Stimulated activated CD4-positive, alpha-beta T cell treated with anti-CD3 and anti-CD28 coated beads, Interleukin-15, amount 100 ng/mL, for 1 hour (primary cell): ENCODE data around the gene ARHGAP30.
"Not testable (repeated sequence)": the region's sequence is repeated elsewhere in the genome, so short reads cannot be mapped to it uniquely, and the experiment has no call there.

Experiments
- DNase-seq, 2 donors: peaks; one replicate each; pipeline ENCODE4 v3.0.0-alpha.2; 2020; ENCODE audit warnings: low read depth in 1 of 2, low spot score in 1 of 2

Gene ARHGAP30

GRCh38 chr1:161069731-161070270 is at the start of gene ARHGAP30:
TSS of gene ARHGAP30 (minus strand) at chr1:161069891. CDS start at chr1:161069624, 267 bp downstream.
- DNase-seq, result peak; percentile 46 to 67

DNA sequence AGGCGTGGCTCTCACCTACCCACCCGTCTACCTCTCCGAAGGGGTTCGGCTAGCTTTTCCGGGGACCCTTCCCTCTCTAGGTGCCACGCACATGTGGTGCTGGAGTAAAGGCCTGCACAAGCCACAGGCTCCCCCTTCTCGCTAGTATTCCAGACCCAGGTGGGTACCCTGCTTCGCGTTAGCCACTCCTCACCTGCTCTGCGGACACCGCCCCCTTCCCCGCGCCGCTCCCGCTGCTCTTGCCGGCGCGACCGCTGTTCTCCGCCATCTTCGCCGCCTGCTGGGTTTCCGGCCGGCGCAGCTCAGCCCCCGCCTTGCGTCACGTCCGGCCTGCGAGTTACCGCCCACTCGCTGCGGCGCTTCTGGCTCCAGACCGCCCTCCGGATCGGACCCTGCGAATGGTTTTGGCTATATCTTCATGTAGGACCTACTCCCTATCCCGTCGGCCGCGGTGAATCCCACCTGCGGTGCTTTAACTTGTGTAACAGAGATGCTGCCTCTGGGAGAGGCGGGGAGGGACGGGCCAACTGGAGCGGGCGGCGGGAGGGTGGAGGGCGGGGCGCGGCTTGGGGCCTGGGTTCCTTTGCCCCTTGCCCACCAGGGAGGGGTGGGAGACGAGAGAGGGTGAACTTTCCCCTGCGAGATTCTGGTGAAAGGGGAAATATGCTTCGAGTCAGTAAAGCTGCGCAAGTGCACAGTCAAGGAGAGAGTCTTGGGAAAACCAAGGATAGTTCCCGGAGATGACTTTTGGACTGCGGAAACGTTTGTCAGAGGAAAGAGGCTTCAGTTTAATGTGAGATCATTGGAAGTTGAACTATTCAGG is 48.3 kb upstream of the ARHGAP30 start, which contains the start of the genes NIT1 and PFDN2:
TSS of gene NIT1 (plus strand) at position 347 of the 823 bp plus-strand sequence. CDS start at position 419, 72 bp downstream.
TSS of gene PFDN2 (minus strand) at position 279 of the 823 bp plus-strand sequence. CDS start at position 268, 11 bp downstream.
- peak; percentile 61 to 78 for DNase-seq

DNA sequence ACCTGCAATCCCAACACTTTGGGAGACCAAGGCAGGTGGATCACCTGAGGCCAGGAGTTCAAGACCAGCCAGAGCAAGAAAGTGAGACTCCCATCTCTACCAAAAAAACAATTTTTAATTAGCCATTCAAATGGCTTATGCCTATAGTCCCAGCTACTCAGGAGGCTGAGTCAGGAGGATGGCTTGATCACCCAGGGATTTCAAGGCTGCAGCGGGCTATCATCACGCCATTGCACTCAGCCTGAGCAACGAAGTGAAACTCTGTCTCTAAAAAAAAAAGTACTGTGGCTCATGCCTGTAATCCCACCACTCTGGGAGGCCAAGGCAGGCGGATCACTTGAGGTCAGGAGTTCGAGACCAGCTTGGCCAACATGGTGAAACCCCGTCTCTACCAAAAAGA is 46.3 kb upstream of the ARHGAP30 start:
- DNase-seq, result not testable (repeated sequence)

DNA sequence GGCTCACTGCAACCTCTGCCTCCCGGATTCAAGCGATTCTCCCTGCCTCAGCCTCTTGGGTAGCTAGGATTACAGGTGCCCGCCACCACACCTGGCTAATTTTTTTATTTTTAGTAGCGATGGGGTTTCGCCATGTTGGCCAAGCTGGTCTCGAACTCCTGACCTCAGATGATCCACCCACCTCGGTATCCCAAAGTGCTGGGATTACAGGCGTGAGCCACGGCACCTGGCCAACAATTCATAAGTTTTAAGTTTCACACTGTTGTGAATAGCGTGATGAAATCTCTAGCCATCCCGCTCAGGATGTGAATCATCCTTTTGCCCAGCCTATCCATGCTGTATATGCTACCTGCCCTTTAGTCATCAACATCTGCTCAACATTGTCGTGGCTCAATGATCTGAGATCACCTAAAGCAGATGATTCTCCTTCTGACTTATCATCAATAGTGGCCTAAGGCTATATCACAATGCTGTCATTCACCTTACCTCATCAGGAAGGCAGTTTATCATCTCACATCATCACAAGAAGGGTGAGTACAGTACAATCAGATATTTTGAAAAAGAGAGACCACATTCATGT is 45.5 kb upstream of the ARHGAP30 start:
- DNase-seq, result no peak

- no peak for DNase-seq
Observed at GRCh38 chr1:161114556-161114955, 44.9 kb upstream of the ARHGAP30 start.

DNA sequence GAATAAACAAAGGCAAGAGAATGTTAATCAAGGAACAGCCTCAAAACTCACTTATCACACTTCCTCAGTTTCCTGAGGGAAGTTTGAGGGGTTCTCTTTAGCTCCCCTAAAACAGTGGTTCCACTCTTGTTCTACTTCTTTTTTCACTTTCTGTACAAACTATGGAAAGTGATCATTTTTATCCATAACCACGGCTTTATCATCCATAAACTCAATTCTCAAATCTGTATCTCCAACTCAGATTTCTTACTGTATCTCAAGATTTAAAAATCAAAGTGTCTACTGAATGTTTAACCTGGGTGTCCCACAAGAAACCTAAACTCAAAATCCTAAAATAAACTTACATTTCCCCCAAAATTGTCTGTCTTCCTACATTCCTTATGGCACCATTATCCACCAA is 44.2 kb upstream of the ARHGAP30 start:
- no peak for DNase-seq

GRCh38 chr1:161111527-161111926 is 41.8 kb upstream of the ARHGAP30 start:
- no peak for DNase-seq

GRCh38 chr1:161111117-161111516 is 41.4 kb upstream of the ARHGAP30 start:
- no peak for DNase-seq

DNA sequence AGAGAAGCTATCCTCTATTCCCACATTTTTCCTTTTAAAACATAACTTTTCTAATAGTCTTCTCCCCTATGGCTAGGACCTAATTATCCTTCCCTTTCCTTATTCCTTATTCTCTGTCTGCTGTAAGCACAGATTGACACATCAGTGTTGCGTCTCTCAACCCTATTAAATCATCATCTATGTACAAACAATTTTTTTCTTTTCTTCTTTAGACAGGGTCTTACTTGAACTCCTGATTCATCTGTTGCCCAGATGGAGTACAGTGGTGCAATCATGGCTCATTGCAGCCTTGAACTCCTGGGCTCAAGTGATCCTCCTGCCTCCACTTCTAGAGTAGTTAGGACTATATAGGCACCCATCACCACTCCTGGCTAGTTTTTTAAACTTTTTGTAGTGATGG is 36.7 kb upstream of the ARHGAP30 start:
- DNase-seq, result no peak

DNA sequence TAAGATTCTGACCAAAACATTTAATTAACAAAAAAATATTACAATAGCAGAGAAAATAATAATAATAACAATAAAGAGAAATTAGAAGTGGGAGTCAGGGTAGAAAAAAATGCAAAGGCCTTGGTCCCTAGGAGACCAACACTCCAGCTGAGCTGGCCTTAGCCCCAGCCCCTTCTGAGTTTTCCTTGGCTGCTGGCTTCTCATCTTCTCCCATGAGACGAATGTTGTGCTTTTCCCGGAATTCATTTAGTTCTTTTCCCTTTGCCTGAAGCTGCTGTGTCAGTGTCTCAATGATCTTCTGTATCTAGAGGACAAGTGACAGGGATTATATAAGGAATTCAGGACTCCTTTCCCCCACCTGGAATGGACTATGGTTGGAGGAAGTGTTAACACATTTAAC is 30.9 kb upstream of the ARHGAP30 start:
- DNase-seq, result no peak

DNA sequence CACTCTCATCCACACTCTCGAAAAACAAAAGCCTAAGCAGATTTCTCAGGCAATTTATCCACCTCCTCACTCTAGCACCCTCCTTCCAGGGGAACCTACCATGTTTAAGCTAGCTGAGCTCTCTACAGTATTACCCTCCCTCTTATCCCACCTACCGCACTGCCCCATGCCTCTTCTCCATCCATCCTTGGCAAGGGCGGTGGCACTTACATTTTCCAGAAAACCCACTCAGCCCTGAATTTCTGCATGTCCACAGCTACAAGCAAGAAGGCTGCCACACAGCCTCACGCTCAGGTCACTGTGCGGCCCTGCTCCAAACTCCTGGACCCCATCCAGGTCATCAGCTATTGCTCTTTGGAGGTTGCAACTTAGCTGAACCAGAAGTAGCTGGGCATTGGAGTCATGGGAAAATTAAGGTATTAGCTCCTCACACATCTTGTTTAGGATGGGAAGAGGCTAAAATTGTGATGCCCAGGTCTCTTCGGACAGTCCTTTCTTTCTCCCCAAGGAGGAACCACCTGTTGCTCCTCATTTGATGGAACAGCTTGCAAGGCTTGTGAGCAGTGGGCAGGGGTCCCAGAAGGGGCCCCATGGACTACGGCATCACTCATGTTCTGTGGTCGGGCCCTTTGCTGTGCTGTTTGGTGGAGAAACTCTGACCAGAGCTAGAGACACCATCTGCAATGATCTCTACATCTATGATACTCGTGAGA is 29.6 kb upstream of the ARHGAP30 start:
- no peak for DNase-seq

- peak; percentile 36 for DNase-seq
Observed at GRCh38 chr1:161098210-161099068, 28.7 kb upstream of the ARHGAP30 start, which contains the start of gene KLHDC9. TSS of gene KLHDC9 (plus strand) at chr1:161098361. CDS start at chr1:161098536, 175 bp downstream.

GRCh38 chr1:161096530-161096929 is 26.8 kb upstream of the ARHGAP30 start:
- DNase-seq, result no peak

DNA sequence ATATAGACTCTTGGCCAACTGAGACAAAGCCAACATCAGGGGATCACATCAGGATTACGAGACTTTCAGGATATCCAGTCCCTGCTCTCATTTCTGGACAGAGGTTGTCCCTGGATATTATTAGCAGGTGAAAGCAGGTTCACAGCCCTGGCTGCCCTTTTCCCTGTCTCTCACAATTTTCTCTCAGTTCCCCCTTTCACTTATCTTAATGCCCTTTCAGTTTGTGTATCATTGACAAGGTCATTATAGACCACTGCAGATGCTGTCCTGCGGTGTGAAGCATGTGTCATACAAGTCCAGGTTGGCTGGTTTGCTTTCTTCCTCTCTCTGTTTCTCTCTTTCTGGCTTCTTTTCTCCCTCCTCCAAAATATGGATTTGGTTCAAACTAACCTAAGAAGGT is 26.3 kb upstream of the ARHGAP30 start:
- DNase-seq, result no peak

GRCh38 chr1:161095230-161095629 is 25.5 kb upstream of the ARHGAP30 start:
- DNase-seq, result no peak

- no peak for DNase-seq
Observed at GRCh38 chr1:161094481-161094880, 24.8 kb upstream of the ARHGAP30 start.

DNA sequence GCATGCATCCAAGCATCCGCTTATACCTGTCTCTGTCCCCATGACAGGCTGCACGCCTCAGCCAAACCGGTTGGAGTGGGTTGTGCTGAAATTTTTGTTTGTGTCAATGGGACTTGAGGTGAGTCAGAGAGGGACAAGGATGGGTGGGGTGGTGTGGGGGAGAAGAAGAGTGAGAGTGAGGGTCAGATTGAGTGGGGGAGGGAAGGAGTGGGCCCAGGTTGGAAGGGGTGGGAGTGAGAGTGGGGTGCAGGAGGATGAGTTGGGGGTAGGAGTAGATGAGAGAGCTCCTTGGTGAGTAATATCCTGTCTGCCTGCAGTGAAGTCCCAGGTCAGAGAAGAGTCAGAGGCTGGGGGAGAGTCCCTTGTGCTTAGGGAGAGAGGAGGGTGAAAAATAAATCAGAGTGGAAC is 22.9 kb upstream of the ARHGAP30 start:
- peak in 1 of 2 donors; percentile 43 for DNase-seq

GRCh38 chr1:161091796-161092507 is 22.3 kb upstream of the ARHGAP30 start:
- no peak for DNase-seq

- no peak for DNase-seq
Observed at GRCh38 chr1:161091093-161091492, 21.4 kb upstream of the ARHGAP30 start.

- no peak for DNase-seq
Observed at GRCh38 chr1:161090617-161091016, 20.9 kb upstream of the ARHGAP30 start.
